ENCODE measurements around the gene CTIF.

The CTIF gene

DNA sequence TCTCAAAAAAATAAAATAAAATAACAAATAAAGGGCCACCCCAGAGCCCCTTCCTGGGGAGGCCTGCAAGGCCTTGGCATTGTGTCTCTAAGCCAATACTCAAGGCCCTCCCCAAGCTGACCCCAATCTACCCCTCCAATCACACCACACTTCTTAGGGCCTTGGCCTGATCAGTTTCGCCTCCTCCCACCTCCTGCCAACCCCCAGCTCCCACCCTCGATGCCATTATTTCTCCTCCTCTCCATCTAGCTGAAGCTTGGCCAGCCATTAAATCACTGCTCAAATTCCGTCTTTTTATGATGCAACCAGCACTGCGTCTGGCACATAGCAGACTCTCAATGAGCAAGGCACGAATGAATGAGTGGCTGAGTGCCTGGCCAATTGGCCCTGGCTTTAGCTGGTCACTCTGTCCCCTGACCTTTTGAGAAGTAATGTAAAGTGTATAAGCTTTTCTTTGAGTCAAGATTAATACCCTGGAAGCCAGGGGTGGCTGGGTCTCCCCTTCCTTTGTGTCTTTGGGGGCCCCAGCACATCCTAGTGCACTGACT lies 356.0 kb downstream of the CTIF start:
- DNase-seq, result no peak

- no peak for DNase-seq
These were observed 357.6 kb downstream of the CTIF start for GRCh38 chr18:48896326-48896874.

DNA sequence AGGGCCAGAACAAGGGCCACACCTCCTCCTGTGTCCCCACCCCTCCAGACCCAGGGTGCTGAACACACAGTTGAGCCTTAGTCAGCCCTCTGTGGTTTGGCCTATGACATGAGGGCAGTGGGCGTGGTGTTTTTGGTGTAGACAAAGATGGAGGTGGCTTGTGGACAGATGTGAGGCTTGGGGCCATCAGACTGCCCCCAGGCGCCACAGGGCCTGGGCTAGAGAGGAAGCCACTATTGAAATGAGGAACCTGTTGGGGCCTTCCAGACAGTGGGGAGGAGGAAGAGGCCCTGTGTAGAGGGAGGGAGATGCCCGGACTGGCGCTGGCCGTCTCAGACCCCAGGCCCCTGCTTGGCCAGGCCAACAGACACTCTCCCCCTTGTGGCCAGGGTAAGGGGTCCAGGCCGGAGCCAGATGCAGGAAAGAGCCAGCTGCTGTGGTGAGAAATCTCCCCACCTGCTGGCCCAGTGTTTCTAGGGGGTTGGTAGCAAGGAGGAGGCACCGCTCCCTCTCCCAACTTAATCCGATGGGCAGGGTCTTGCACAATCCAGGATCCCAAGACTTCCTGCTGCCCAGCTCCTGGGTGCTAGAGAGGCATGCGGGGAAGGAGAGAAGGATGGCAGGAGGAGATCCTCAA lies 358.2 kb downstream of the CTIF start:
- DNase-seq, result no peak

DNA sequence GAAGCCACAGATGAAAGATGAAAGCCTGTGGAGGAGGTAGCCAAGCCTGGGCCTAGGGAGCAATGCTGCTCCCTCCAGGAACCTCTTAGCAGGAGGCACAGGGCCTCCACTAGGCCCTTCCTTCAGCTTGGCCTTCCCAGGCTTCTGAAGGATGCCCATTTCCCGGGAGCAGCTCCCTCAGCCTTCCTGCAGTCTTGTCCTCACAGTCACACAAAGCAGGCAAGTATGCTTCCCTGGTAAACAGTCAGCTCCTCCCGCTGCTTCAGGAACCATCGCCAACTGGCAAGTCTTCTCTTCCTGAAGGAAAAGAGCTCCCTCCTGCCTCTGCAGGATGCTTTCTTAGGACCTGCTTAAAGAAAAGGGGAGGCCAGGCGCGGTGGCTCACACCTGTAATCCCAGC lies 358.7 kb downstream of the CTIF start:
- no peak for DNase-seq

DNA sequence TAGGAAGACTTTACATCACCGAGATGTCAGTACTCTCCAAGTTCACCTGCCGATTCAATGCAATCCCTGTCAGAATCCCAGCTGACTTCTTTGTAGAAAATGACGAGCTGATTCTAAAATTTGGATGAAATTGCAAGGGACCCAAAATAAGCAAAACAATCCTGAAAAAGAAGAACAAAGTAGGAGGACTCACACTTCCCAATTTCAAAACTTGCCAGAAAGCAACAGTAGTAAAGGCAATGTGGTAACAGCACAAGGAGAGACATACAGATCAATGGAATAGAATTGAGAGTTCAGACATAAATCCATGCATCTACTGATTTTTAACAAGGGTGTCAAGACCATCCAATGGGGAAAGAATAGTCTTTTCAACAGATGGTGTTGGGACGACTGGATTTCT lies 359.7 kb downstream of the CTIF start:
- no peak for DNase-seq

- DNase-seq, result no peak
These were observed 360.8 kb downstream of the CTIF start for GRCh38 chr18:48899558-48900174.

GRCh38 chr18:48900469-48900868 lies 361.6 kb downstream of the CTIF start:
- no peak for DNase-seq

GRCh38 chr18:48901145-48902022 lies 362.6 kb downstream of the CTIF start:
- DNase-seq, result peak; percentile 66

GRCh38 chr18:48902023-48902855 lies 363.4 kb downstream of the CTIF start:
- peak; percentile 95 for DNase-seq

DNA sequence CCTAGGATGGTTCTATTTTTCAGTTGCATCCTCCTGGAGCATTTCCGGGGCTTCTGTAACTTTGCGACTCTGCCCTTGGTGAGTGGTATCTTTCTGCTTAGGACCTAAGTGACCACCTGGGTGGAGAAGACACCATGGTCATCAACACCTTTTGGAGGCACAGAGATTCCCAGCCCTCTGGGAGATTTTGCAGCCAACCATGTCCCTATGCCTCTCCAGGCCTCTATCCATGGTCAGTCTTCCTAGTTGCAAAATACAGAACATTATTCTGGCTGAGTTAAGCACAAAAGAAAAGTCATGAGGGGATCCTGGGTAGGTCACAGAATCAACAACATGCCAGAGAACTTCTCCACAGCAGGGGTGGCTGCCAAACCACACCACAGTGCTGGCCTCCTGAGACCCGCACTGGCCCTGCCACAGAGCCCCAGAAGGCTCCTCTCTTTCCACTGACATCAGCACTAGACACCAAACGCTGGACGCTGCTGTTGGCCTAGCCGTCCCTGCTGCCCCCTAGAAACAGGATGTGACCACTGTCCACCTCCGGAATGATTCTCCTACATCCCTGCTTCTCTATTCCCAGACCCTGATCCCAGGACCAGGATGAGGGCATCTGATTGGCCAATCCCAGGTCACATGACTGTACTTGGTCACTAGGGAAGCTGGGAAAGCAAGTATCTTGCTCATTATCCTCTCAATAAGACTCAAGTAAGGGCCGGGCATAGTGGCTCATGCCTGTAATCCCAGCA lies 364.2 kb downstream of the CTIF start:
- no peak for DNase-seq

GRCh38 chr18:48904091-48904490 lies 365.3 kb downstream of the CTIF start:
- DNase-seq, result no peak

DNA sequence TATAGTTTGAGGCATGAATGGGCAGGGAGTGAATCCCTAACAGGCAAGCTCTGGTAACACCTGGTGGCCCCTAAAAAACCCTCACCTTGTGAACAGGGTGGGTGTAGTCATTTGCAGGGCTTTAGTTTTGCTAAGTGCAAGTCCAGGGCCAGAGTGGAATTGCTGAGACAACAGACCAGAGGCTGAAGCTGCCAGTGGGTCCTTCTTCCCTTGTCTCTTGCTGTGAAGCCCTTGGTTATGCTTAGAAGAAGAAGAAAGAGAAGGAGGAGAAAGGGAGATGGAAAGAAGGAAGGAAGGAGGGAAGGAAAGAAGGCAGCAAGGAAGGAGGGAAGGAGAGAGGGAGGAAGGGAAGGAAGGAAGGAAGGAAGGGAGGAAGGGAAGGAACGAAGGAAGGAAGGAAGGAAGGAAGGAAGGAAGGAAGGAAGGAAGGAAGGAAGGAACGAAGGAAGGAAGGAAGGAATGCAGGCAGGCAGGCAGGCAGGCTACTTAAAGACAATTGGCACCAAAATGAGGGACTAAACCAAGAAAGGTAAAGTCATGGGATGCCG lies 366.1 kb downstream of the CTIF start:
- DNase-seq, result no peak

GRCh38 chr18:48905513-48905912 lies 366.7 kb downstream of the CTIF start:
- DNase-seq, result no peak

DNA sequence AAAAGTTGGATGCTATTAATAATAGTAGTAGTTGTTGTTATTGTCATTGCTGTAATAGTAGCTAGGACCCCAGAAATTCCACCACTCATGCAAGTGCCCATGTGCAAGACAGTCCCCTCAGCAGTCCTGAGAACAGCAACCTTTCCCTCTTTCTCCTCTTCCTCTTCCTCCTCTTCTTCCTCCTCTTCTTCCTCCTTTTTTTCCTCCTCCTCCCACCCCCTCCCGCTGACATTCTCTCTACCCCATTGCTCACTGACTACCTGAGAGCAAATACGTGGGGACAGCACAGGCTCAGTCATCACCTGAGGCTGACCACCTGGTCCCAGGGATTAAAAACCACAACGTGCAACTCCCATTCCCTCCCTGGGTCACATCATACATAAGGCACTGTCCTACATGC lies 370.1 kb downstream of the CTIF start:
- DNase-seq, result no peak

- no peak for DNase-seq
These were observed 370.9 kb downstream of the CTIF start for GRCh38 chr18:48909721-48910120.

- no peak for DNase-seq
These were observed 372.2 kb downstream of the CTIF start for GRCh38 chr18:48910972-48911545.
